GM12892 (cell line): ENCODE results near the gene SLC5A4.

Experiments used
- POLR2A ChIP-seq: IDR thresholded peaks from 2 replicates; pipeline ENCODE4 v1.6.1; 2011; ENCODE audit warnings: low read depth, low read length, control low read depth
- POLR2AphosphoS5 ChIP-seq: IDR thresholded peaks from 2 replicates; pipeline ENCODE4 v1.6.1; 2011; ENCODE audit warnings: low read depth, low read length, control low read depth

DNA sequence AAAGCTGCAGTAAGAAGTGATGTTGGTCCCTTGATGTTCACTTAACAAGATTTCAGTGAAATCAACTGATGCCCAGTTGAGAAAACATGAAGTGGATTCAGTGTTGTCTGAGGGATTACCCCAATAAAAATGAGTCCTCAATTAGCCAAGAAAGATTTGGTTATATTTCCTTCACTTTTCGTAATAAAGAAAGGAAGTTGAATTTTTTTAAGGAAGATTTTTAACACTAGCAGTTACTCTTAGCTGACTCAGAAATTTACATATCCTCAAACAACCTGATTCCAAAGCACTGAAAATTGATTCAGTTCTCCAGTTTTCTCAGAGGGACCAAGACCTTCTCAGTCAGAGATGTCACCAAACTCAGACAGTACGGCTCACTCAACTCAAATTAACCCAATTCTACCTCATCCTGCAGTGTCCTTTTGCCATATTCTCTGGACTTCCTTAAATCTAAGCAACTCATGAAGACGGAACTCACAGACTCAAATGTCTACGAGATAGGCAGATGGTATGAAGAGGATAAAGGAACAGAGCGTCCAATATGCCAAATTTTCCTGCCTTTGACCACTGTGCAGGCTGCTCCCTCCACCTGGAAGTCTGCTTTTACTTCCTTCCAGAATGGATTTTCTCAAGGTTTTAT, 22.8 kb downstream of the SLC5A4 start:
- TF ChIP-seq POLR2A (no peak), POLR2AphosphoS5 (no peak)
